ENCODE results near the gene CHKA. TPM values are rescaled to one million over a fixed set of nuclear protein-coding genes. Genes with fewer than 3 reads are reported as not detected.

CHKA gene
- total and polyA plus RNA-seq, 2 donors (not counting 3 experiments of a cell fraction or from before 2014, with no cell fraction given): 21.4 to 25.1 TPM

DNA sequence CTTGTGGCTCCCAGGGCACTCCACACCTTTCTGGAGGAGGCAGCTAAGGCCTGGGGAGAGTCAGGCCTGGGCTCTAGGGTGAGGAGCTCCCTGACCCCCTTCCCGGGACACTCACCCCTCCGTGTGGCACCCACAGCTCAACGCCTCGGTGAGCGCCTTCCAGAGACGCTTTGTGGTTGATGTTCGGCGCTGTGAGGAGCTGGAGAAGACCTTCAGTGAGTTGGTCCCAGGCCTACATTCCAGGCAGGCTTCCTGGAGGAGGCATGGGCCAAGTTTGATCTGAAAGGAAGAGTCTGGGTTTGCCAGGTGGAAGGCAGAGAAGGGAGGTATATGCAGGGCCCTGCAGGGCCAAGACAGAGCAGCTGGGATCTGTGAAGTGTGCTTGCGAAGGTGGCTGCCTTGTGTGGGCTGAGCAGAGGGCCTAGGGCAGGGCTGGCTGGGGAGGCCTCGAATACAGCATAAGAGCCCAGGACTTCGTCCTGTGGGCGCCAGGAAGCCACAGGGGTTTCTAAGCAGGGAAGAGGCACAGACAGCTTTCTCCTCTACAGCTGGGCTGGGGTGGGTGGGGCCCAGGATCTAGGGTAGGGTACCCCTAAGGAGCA lies 79.5 kb downstream of the CHKA start:
- Histone ChIP-seq H3K79me2 (ENCODE audit: control insufficient read depth, insufficient read depth, low read length) (peaks cover 24% of the 10 kb centered on the region), H3K4me1 (ENCODE audit: control insufficient read depth, extremely low read depth, insufficient read depth, low read length) (peaks cover 20% of the 10 kb centered on the region), H3K36me3 (ENCODE audit: control insufficient read depth in 2 of 2, extremely low read depth in 1 of 2, insufficient read depth in 2 of 2, low read length in 2 of 2) (peaks cover 0 to 24% of the 10 kb centered on the region in 2 experiments), H3K27ac (ENCODE audit: insufficient read depth, low read depth, low read length) (no peak overlapping the region), H2AFZ (ENCODE audit: low read depth, low read length) (no peak overlapping the region), H3K9ac (replicated peaks; ENCODE audit: extremely low read depth, insufficient read depth, low read length) (no peak overlapping the region), H3K4me2 (ENCODE audit: insufficient read depth, low read length) (no peak overlapping the region), H3K4me3 (replicated peaks in 1 of 3; ENCODE audit: insufficient read depth in 1 of 3, low read depth in 1 of 3, low read length in 3 of 3) (no peak overlapping the region), H3K9me1 (replicated peaks; ENCODE audit: control insufficient read depth, extremely low read depth, insufficient read depth, low read length) (no peaks in the 10 kb centered on the region), H3K9me3 (replicated peaks; ENCODE audit: control insufficient read depth, insufficient read depth, low read length) (no peaks in the 10 kb centered on the region), H3K27me3 (ENCODE audit: control insufficient read depth in 2 of 2, insufficient read depth in 2 of 2, low read length in 2 of 2) (no peaks in the 10 kb centered on the region), H4K20me1 (replicated peaks; ENCODE audit: control insufficient read depth, extremely low read depth, insufficient read depth, low read length) (no peaks in the 10 kb centered on the region)
- ChIA-PET CTCF (no interaction called here), POLR2A (no interaction called here)
- no peak for FAIRE-seq
- dilution Hi-C loops (cut with MboI; ENCODE audit: extremely low pct_ligation_motif_present, low sequenced_read_pairs) (no loop called here), intact Hi-C loops (cut with micrococcal nuclease) (no loop called here)
- TF ChIP-seq POLR2A (IDR thresholded peaks at IDR 0.05; ENCODE audit: low read depth, low read length) (no peak), GATA2 (IDR thresholded peaks at IDR 0.05; ENCODE audit: insufficient read depth, insufficient read length, low read depth, low read length) (no peak), FOS (IDR thresholded peaks at IDR 0.05; ENCODE audit: borderline replicate concordance, insufficient read depth, low read length) (no peak)
- TF ChIP-seq, protein P1, sequence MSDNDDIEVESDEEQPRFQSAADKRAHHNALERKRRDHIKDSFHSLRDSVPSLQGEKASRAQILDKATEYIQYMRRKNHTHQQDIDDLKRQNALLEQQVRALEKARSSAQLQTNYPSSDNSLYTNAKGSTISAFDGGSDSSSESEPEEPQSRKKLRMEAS (IDR thresholded peaks at IDR 0.05; ENCODE audit: insufficient read depth, insufficient read length): no peak
- DNase-seq (ENCODE audit: low read depth, low spot score): no peak
- BruUV-seq (replicated peaks): no TSS peak

DNA sequence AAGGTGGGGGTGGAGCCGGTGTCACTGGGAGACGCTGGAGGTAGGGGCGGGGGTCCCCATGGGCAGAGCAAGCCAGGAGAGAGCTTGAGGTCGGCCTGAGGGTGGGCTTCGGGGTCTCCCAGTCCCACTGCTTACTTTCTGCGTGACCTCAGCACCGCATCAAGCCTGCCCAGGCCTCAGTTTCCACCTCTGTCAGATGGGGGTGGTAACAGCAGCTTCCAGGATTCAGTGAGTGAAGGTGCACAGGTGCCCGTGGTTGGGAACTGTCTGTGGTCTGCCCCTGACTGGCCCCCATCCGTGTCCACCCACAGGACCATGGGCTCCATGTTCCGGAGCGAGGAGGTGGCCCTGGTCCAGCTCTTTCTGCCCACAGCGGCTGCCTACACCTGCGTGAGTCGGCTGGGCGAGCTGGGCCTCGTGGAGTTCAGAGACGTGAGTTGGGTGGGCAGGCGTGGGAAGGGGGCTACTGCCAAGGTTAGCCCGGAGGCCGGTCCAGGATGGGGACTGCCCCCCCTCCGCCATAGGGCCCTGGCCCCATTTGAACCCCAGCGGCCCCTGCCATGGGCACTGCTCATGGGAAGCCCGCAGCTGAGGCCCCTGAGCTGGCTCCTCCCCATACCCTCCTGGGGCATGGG lies 80.1 kb downstream of the CHKA start:
- POLR2A ChIA-PET: no interaction called here
- intact Hi-C loops (cut with micrococcal nuclease): loop anchor here (1.0 kb wide), 1 partner anchor 80 kb away; the partner anchor contains the start of gene CHKA
- Histone ChIP-seq H4K20me1 (replicated peaks; ENCODE audit: control insufficient read depth, extremely low read depth, insufficient read depth, low read length) (no peaks in the 10 kb centered on the region), H3K27ac (ENCODE audit: insufficient read depth, low read depth, low read length) (peak overlapping the region; percentile 30), H3K9ac (replicated peaks; ENCODE audit: extremely low read depth, insufficient read depth, low read length) (peak overlapping the region; percentile 73), H3K79me2 (ENCODE audit: control insufficient read depth, insufficient read depth, low read length) (peaks cover 24% of the 10 kb centered on the region), H3K4me1 (ENCODE audit: control insufficient read depth, extremely low read depth, insufficient read depth, low read length) (peaks cover 20% of the 10 kb centered on the region), H3K4me2 (ENCODE audit: insufficient read depth, low read length) (peak overlapping the region; percentile 84), H3K27me3 (ENCODE audit: control insufficient read depth in 2 of 2, insufficient read depth in 2 of 2, low read length in 2 of 2) (no peaks in the 10 kb centered on the region), H2AFZ (ENCODE audit: low read depth, low read length) (no peak overlapping the region), H3K9me1 (replicated peaks; ENCODE audit: control insufficient read depth, extremely low read depth, insufficient read depth, low read length) (no peaks in the 10 kb centered on the region), H3K9me3 (replicated peaks; ENCODE audit: control insufficient read depth, insufficient read depth, low read length) (no peaks in the 10 kb centered on the region), H3K36me3 (ENCODE audit: control insufficient read depth in 2 of 2, extremely low read depth in 1 of 2, insufficient read depth in 2 of 2, low read length in 2 of 2) (peaks cover 0 to 27% of the 10 kb centered on the region in 2 experiments), H3K4me3 (replicated peaks in 1 of 3; ENCODE audit: insufficient read depth in 1 of 3, low read depth in 1 of 3, low read length in 3 of 3) (peak overlapping the region; percentile 24 to 58 (median 36))
- TF ChIP-seq, protein P2, sequence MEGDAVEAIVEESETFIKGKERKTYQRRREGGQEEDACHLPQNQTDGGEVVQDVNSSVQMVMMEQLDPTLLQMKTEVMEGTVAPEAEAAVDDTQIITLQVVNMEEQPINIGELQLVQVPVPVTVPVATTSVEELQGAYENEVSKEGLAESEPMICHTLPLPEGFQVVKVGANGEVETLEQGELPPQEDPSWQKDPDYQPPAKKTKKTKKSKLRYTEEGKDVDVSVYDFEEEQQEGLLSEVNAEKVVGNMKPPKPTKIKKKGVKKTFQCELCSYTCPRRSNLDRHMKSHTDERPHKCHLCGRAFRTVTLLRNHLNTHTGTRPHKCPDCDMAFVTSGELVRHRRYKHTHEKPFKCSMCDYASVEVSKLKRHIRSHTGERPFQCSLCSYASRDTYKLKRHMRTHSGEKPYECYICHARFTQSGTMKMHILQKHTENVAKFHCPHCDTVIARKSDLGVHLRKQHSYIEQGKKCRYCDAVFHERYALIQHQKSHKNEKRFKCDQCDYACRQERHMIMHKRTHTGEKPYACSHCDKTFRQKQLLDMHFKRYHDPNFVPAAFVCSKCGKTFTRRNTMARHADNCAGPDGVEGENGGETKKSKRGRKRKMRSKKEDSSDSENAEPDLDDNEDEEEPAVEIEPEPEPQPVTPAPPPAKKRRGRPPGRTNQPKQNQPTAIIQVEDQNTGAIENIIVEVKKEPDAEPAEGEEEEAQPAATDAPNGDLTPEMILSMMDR (IDR thresholded peaks at IDR 0.05; ENCODE audit: extremely low read depth in 1 of 2, insufficient read depth in 1 of 2, low read depth in 1 of 2, low read length in 2 of 2): no peak
- TF ChIP-seq GATA2 (IDR thresholded peaks at IDR 0.05; ENCODE audit: insufficient read depth, insufficient read length, low read depth, low read length) (no peak), FOS (IDR thresholded peaks at IDR 0.05; ENCODE audit: borderline replicate concordance, insufficient read depth, low read length) (no peak), MYC (IDR thresholded peaks at IDR 0.05; ENCODE audit: low read depth, low read length) (no peak), POLR2AphosphoS5 (IDR thresholded peaks at IDR 0.05; ENCODE audit: insufficient read depth, low read depth, low read length) (no peak), POLR2A (IDR thresholded peaks at IDR 0.05; ENCODE audit: low read depth, low read length) (no peak)
- TF ChIP-seq, protein P1 (IDR thresholded peaks at IDR 0.05; ENCODE audit: insufficient read depth, insufficient read length): no peak
- FAIRE-seq: no peak
- CTCF ChIA-PET: interaction anchor here (0.6 to 1.8 kb wide), 3 partner anchors 11 to 168 kb away, joined by 3 to 4 read pairs (median 3); no protein-coding TSS in a partner anchor
- no TSS peak for BruUV-seq (replicated peaks)
- no peak for DNase-seq (ENCODE audit: low read depth, low spot score)
- dilution Hi-C loops (cut with MboI; ENCODE audit: extremely low pct_ligation_motif_present, low sequenced_read_pairs): no loop called here

All from endothelial cell of umbilical vein (primary cell).